Activated CD8-positive, alpha-beta memory T cell treated with anti-CD3 and anti-CD28 coated beads for 1 hour (primary cell): Measurements from ENCODE around the gene GPR50.

Experiments used
- DNase-seq, 2 donors: peaks; one replicate each; pipeline ENCODE4 v3.0.0-alpha.2; 2020; ENCODE audit warnings: low read depth in 1 of 2; ENCODE audit errors: extremely low read depth in 1 of 2

GPR50 gene

DNA sequence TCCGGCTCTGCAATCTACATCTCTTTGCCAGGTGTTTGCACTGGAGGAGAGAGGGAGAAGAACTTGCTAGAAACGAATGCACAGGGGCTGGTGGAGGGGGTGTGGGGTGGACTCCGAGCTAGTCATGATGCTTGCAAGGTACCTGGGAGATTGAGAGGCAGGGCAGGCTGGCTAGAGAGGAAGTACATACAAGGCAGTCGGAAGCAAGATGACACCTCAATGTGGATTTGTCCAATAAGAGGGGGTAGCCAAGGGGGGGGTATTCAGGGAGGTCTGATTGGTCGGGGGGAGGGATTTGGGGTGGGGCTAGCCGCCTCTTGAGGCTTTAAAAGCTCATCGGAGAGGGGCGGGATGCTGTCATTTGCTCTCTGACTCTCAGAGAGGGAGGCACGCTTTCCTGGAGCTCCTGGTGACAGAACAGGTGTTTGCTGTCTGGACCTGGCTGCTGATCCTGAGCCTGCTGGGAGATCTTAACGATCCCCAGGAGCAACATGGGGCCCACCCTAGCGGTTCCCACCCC is at the start of gene GPR50:
Gene GPR50 (plus strand): TSS at position 354 of the 520 bp plus-strand sequence. CDS start 138 bp downstream, at position 492.
- no peak for DNase-seq

- no peak for DNase-seq
Measured at GRCh38 chrX:151132531-151132930, 43.9 kb upstream of the GPR50 start.

- DNase-seq, result no peak
Measured at GRCh38 chrX:151151665-151152267, 24.6 kb upstream of the GPR50 start.

GRCh38 chrX:151153086-151153485 is 23.3 kb upstream of the GPR50 start:
- DNase-seq, result no peak

- DNase-seq, result no peak
Measured at GRCh38 chrX:151153667-151154066, 22.7 kb upstream of the GPR50 start.

GRCh38 chrX:151155234-151155633 is 21.1 kb upstream of the GPR50 start:
- DNase-seq, result no peak

GRCh38 chrX:151161690-151162089 is 14.7 kb upstream of the GPR50 start:
- no peak for DNase-seq

- no peak for DNase-seq
Measured at GRCh38 chrX:151167791-151168345, 8.5 kb upstream of the GPR50 start.

- no peak for DNase-seq
Measured at GRCh38 chrX:151169783-151170182, 6.6 kb upstream of the GPR50 start.

DNA sequence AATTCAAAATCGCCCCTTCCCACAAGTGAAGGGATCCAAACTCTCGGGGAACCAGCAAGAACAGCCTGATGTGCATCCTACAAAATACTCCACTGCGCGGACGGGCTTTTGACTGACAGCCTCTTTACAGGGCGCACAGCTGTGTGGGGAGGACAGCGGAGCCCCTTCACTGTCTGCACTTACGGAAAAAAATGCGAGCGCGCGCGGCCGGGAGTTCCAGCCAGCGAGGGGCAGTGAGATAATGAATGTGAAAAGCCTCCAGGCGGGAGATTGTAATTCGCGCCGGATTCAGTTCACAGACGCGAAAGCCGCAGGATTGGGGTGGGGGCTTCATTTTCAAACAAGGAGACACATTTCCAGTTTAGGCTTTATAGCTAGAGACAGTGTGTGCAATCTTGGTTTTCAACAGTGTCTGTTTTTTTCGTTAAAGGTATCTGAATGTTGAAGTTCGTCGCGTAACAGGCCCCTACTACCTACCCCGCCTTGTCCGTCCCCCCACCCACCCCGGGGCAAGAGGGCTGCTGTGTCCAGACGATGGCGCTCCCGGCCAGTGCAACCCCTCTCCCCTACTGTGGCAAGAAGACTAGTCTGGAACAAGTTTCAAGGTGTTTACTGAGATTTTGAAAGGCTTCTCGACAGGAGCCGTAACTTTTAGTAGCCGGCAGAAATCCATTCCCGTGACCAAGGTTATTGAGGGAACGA is 1.7 kb upstream of the GPR50 start:
- no peak for DNase-seq

DNA sequence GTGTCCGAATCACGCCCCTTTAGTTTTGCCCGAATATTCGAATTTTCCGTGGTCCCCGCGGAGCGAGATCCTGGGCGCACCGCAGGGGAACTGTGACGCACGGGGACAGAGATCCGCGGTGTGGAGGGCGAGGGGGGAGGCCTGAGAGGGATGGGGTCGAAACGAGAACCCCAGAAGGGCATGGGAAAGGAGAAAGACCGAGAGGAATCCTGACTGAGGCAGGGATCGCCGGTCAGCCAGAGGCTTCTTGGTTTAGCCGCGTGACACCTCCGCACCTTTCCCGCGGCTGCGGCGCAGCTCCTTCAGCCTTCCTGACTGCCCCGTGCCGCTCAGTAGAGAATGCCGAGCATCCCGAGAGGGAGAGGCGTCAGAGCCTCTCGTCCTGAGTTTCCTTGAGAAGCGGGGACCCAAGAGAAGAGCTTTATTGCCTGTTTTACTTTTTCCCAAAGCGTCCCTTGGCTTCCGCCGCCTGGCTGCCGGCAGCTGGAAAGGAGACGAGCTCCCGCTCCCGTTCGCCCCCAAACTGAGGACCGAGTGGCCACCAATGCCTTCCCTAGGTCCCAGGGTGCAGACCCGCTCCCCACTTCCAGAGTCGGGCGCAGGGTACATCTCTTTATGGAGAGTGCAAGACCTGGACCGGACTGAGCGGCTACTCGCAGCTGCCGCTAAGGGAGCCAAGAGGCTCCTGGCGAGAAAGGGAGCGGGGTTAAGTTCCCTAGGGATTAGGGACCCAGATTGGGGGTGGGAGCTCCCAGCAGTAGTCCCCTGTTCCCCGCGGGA is 911 bp upstream of the GPR50 start:
- DNase-seq, result no peak

DNA sequence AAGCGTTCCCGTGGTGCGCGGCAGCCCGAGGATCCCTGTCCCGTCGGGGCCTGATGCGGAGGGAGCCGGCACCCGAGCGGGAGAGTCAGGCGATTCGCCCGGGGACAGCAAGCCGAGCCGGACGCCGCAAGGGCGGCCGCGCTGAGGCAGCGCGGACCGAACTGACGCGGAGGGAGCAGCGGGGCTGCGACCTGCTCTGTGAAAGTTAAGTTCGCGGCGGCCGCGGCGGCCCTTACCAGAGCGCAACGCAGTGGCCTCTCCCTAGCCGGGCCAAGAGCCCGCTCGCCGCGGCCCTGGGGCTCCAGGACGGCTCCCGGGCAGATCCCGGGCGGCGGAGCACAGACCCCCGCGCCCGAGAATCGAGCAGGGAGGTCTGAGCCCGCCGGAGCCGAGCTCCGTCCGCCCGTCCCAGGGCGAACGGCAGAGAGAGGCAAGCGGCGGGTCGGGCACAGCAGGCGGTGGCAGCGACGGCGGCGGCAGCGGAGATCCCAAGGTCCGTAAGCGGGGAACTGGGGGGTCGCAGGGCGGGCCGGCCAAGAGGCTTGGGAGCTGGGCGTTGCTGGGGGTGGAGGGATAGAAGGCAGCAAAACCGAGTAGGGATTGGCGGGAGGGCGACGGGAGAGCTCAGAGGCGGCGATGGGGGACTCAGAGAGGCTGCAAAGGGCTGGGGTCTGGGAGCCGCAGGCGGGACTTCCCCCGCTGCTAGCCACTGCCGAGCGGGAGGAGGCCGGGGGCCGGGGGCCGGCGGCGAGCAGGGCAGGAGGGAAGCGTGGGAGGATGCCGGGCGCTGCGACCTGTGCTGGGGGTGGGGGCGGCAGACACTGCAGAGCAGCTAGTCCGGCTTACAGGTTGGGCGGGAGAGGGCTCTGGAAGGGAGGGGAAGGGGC is 1.0 kb downstream of the GPR50 start:
- DNase-seq, result no peak

DNA sequence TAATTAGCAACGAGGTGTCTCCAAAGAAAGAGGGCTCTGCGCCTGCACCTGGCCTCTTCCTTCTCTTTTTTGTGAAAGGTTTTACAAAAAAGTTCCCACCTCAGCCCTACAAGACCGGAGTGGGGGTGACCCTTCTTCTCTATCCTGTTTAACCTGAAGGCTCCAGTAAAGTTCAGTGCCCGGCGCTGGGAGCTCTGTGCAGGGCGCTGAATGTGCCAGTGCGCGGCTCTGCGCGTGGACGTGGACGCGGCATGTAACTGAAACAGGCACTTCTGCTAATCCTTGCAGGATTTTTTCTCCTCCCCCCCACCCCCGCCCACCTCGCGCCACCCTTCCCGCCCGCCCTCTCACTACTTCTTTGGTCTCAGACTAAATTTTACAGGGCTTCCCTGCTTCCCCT is 2.4 kb downstream of the GPR50 start:
- DNase-seq, result no peak

DNA sequence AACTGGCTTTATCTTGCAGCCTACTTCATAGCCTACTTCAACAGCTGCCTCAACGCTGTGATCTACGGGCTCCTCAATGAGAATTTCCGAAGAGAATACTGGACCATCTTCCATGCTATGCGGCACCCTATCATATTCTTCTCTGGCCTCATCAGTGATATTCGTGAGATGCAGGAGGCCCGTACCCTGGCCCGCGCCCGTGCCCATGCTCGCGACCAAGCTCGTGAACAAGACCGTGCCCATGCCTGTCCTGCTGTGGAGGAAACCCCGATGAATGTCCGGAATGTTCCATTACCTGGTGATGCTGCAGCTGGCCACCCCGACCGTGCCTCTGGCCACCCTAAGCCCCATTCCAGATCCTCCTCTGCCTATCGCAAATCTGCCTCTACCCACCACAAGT is 4.0 kb downstream of the GPR50 start:
- no peak for DNase-seq

GRCh38 chrX:151181088-151181487 is 4.7 kb downstream of the GPR50 start:
- DNase-seq, result no peak

DNA sequence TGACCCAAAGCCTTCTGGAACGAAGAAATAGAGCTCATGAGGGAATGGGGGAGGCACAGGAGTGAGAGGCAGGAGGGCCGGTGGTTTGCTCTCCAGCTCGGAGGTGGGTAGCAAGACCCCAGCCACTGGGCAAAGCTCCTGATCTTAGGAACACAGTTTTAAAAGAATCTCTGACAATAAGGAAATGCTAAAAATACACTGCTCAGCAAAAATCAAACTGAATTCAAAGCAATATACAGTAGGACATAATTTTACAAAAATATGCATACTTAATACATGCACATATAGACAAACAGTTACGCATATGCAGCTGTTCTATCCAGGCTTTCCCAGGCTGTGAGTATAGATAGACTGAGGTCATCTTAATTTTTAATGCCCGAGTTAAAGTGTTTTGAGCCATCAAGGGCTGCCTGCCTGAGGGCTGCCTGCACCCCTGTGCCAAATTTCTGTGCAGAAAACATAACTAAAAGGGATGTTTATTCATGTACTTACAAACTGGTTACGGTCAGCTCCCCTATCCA is 6.9 kb downstream of the GPR50 start:
- no peak for DNase-seq

DNA sequence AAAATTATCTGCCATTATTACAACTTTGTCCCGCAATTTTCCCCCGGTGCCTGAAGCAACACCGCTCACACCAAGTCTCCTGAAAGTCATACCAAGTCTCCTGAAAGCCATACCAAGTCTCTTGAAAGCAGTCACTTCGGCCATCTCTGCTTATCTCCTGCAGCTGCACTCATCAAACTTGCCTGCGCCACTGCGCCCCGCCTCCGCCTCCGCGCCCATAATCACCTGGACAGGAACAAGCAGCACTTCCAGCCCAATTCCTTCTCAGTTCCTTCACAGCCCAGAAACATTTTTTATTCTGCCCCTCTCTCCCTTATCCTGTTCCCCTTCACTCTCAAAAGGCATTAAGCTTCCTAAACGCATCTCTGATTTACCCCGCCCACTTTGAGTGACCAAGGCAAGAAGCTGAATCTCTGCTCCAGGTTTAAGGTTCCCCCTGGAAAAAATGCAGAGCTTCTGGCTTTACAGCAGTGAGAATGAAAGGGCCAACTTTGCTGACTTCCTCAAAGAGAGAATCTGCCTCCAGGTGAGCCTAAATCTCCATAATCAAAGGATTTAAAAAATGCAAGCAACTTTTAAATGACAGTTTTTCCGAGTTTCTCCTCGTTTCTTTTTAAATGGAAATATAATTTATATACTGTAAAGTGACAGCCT is 7.7 kb downstream of the GPR50 start:
- DNase-seq, result no peak

- DNase-seq, result no peak
Measured at GRCh38 chrX:151184705-151185104, 8.3 kb downstream of the GPR50 start.

GRCh38 chrX:151206871-151207270 is 30.5 kb downstream of the GPR50 start:
- no peak for DNase-seq

DNA sequence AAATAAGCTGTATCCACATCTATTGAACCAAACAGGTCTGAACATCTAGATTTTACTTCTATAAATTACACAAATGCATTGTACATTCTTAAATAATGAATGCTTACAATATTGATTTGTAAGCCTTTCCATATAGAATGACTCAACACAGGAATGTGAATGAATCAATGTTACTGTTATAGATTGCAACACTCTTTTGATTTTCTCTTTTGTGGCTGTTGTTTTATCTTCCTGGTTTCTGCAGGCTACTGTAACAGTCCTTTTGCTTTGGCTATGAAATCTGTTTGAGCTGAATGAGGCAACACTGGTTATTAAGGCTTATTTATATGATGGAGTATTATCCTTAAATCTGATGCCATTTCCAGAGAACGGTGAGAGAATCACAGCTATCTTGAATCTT is 49.5 kb downstream of the GPR50 start:
- DNase-seq, result no peak
